Measurements from ENCODE around the gene OSBP2. TPM values are rescaled to one million over a fixed set of nuclear protein-coding genes. Genes with fewer than 3 reads are reported as not detected.

The OSBP2 gene
- total and polyA plus RNA-seq, 2 experiments from 2014 or later = 2.1 to 2.9 TPM

- Histone ChIP-seq H3K27ac (ENCODE audit: low read depth) (no peak overlapping the region), H3K4me3 (no peak overlapping the region), H3K79me2 (replicated peaks; ENCODE audit: insufficient read depth) (no peaks in the 10 kb centered on the region), H2AFZ (no peak overlapping the region), H3K4me2 (no peak overlapping the region), H3K9me2 (ENCODE audit: insufficient read depth) (no peaks in the 10 kb centered on the region), H4K20me1 (replicated peaks; ENCODE audit: insufficient read depth) (peaks cover 5% of the 10 kb centered on the region), H3K36me3 (ENCODE audit: insufficient read depth) (peaks cover 38% of the 10 kb centered on the region), H3K4me1 (ENCODE audit: insufficient read depth) (no peaks in the 10 kb centered on the region), H3F3A (replicated peaks; ENCODE audit: low read depth) (peaks cover 5% of the 10 kb centered on the region; the same call in 1 of the 2 replicates), H3K27me3 (ENCODE audit: insufficient read depth) (no peaks in the 10 kb centered on the region)
- Mint-ChIP-seq H3K27ac (no peak overlapping the region), H3K4me1 (peaks cover 8% of the 10 kb centered on the region; the same call in 2 of the 3 replicates), H3K9me3 (no peaks in the 10 kb centered on the region), H3K27me3 (ENCODE audit: insufficient read depth, low read depth, poor library complexity) (peaks cover 12% of the 10 kb centered on the region), H3K36me3 (ENCODE audit: low read depth) (peaks cover 74% of the 10 kb centered on the region), H3K4me3 (no peak overlapping the region)
- TF ChIP-seq, protein P1, sequence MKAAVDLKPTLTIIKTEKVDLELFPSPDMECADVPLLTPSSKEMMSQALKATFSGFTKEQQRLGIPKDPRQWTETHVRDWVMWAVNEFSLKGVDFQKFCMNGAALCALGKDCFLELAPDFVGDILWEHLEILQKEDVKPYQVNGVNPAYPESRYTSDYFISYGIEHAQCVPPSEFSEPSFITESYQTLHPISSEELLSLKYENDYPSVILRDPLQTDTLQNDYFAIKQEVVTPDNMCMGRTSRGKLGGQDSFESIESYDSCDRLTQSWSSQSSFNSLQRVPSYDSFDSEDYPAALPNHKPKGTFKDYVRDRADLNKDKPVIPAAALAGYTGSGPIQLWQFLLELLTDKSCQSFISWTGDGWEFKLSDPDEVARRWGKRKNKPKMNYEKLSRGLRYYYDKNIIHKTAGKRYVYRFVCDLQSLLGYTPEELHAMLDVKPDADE (IDR thresholded peaks at IDR 0.05) = no peak
- no peak for TF ChIP-seq ZNF114 (CRISPR knock-in tag; IDR thresholded peaks at IDR 0.05)
- TF ChIP-seq, protein P2, sequence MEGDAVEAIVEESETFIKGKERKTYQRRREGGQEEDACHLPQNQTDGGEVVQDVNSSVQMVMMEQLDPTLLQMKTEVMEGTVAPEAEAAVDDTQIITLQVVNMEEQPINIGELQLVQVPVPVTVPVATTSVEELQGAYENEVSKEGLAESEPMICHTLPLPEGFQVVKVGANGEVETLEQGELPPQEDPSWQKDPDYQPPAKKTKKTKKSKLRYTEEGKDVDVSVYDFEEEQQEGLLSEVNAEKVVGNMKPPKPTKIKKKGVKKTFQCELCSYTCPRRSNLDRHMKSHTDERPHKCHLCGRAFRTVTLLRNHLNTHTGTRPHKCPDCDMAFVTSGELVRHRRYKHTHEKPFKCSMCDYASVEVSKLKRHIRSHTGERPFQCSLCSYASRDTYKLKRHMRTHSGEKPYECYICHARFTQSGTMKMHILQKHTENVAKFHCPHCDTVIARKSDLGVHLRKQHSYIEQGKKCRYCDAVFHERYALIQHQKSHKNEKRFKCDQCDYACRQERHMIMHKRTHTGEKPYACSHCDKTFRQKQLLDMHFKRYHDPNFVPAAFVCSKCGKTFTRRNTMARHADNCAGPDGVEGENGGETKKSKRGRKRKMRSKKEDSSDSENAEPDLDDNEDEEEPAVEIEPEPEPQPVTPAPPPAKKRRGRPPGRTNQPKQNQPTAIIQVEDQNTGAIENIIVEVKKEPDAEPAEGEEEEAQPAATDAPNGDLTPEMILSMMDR (conservative IDR thresholded peaks at IDR 0.05; ENCODE audit: low read depth in 2 of 2) = no peak; a peak in 1 of 4 replicates
- no peak for TF ChIP-seq EZH2 (IDR thresholded peaks at IDR 0.05; ENCODE audit: low read depth, unreplicated experiment)
- TF ChIP-seq NANOG (IDR thresholded peaks at IDR 0.05; ENCODE audit: borderline replicate concordance) = no peak
- TF ChIP-seq CREB1 (CRISPR knock-in tag; IDR thresholded peaks at IDR 0.05; ENCODE audit: low read depth) = no peak
- TF ChIP-seq, protein P3, sequence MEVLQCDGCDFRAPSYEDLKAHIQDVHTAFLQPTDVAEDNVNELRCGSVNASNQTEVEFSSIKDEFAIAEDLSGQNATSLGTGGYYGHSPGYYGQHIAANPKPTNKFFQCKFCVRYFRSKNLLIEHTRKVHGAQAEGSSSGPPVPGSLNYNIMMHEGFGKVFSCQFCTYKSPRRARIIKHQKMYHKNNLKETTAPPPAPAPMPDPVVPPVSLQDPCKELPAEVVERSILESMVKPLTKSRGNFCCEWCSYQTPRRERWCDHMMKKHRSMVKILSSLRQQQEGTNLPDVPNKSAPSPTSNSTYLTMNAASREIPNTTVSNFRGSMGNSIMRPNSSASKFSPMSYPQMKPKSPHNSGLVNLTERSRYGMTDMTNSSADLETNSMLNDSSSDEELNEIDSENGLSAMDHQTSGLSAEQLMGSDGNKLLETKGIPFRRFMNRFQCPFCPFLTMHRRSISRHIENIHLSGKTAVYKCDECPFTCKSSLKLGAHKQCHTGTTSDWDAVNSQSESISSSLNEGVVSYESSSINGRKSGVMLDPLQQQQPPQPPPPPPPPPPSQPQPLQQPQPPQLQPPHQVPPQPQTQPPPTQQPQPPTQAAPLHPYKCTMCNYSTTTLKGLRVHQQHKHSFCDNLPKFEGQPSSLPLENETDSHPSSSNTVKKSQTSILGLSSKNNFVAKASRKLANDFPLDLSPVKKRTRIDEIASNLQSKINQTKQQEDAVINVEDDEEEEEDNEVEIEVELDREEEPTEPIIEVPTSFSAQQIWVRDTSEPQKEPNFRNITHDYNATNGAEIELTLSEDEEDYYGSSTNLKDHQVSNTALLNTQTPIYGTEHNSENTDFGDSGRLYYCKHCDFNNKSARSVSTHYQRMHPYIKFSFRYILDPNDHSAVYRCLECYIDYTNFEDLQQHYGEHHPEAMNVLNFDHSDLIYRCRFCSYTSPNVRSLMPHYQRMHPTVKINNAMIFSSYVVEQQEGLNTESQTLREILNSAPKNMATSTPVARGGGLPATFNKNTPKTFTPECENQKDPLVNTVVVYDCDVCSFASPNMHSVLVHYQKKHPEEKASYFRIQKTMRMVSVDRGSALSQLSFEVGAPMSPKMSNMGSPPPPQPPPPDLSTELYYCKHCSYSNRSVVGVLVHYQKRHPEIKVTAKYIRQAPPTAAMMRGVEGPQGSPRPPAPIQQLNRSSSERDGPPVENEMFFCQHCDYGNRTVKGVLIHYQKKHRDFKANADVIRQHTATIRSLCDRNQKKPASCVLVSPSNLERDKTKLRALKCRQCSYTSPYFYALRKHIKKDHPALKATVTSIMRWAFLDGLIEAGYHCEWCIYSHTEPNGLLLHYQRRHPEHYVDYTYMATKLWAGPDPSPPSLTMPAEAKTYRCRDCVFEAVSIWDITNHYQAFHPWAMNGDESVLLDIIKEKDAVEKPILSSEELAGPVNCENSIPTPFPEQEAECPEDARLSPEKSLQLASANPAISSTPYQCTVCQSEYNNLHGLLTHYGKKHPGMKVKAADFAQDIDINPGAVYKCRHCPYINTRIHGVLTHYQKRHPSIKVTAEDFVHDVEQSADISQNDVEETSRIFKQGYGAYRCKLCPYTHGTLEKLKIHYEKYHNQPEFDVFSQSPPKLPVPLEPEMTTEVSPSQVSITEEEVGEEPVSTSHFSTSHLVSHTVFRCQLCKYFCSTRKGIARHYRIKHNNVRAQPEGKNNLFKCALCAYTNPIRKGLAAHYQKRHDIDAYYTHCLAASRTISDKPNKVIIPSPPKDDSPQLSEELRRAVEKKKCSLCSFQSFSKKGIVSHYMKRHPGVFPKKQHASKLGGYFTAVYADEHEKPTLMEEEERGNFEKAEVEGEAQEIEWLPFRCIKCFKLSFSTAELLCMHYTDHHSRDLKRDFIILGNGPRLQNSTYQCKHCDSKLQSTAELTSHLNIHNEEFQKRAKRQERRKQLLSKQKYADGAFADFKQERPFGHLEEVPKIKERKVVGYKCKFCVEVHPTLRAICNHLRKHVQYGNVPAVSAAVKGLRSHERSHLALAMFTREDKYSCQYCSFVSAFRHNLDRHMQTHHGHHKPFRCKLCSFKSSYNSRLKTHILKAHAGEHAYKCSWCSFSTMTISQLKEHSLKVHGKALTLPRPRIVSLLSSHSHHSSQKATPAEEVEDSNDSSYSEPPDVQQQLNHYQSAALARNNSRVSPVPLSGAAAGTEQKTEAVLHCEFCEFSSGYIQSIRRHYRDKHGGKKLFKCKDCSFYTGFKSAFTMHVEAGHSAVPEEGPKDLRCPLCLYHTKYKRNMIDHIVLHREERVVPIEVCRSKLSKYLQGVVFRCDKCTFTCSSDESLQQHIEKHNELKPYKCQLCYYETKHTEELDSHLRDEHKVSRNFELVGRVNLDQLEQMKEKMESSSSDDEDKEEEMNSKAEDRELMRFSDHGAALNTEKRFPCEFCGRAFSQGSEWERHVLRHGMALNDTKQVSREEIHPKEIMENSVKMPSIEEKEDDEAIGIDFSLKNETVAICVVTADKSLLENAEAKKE (CRISPR knock-in tag; IDR thresholded peaks at IDR 0.05) = no peak
- no peak for TF ChIP-seq REST (IDR thresholded peaks at IDR 0.05; ENCODE audit: unreplicated experiment)
- no peak for TF ChIP-seq EZH2phosphoT487 (IDR thresholded peaks at IDR 0.05; ENCODE audit: unreplicated experiment)
- no peak for TF ChIP-seq ZNF331 (CRISPR knock-in tag; IDR thresholded peaks at IDR 0.05; ENCODE audit: low read depth)
- TF ChIP-seq POLR2AphosphoS5 (IDR thresholded peaks at IDR 0.05; ENCODE audit: low read depth) = no peak
- TF ChIP-seq JUNB (IDR thresholded peaks at IDR 0.05; ENCODE audit: unreplicated experiment) = no peak
- no peak for TF ChIP-seq STAT1 (IDR thresholded peaks at IDR 0.05; ENCODE audit: unreplicated experiment)
- ATAC-seq = no peak
- no peak for DNase-seq (ENCODE audit: low spot score)
Measured at GRCh38 chr22:30925667-30926066, 231.0 kb downstream of the OSBP2 start.
